HepG2 (cell line): ENCODE measurements around the gene STMN3. TPM values are rescaled to one million over a fixed set of nuclear protein-coding genes. Genes with fewer than 3 reads are reported as not detected.

Experiments used
- BCL6 ChIP-seq: IDR thresholded peaks from 2 replicates; pipeline ENCODE4 v1.6.1; 2016; ENCODE audit warnings: missing genetic modification reagents, missing compliant biosample characterization
- BRD4 ChIP-seq: sonication (generic); formaldehyde crosslinking; IDR thresholded peaks from 2 replicates; pipeline ENCODE4 v1.4.0; 2020; ENCODE audit warnings: missing genetic modification reagents
- DNMT3B ChIP-seq: conservative IDR thresholded peaks from 2 replicates; pipeline ENCODE4 v1.6.1; 2016; ENCODE audit warnings: missing biosample characterization, control low read depth
- ISL2 ChIP-seq: sonication (generic); formaldehyde crosslinking; IDR thresholded peaks from 2 replicates; pipeline ENCODE4 v1.5.0; 2020; ENCODE audit warnings: missing genetic modification reagents
- MBNL3 ChIP-seq: fragments of 250-450 bp; sonication (Bioruptor Pico); conservative IDR thresholded peaks from 2 replicates; pipeline ENCODE4 v1.8.0; 2022; ENCODE audit warnings: mild to moderate bottlenecking, inconsistent platforms
- NFE2L1 ChIP-seq: sonication (generic); formaldehyde crosslinking; IDR thresholded peaks from 2 replicates; pipeline ENCODE4 v1.4.0; 2020; ENCODE audit warnings: missing genetic modification reagents, mild to moderate bottlenecking, borderline replicate concordance
- NKX3-1 ChIP-seq: sonication (generic); formaldehyde crosslinking; IDR thresholded peaks from 2 replicates; pipeline ENCODE4 v1.5.0; 2020; ENCODE audit warnings: missing genetic modification reagents
- RXRB ChIP-seq: IDR thresholded peaks from 2 replicates; pipeline ENCODE4 v1.6.1; 2016; ENCODE audit warnings: borderline replicate concordance, missing genetic modification reagents, missing compliant biosample characterization
- ZBTB39 ChIP-seq: sonication (generic); formaldehyde crosslinking; IDR thresholded peaks from 2 replicates; pipeline ENCODE4 v1.5.0; 2020; ENCODE audit warnings: missing genetic modification reagents
- ZKSCAN1 ChIP-seq: fragments of 150-350 bp; IDR thresholded peaks from 2 replicates; pipeline ENCODE4 v1.6.1; 2014; ENCODE audit warnings: low read length
- ZNF142 ChIP-seq: sonication (generic); formaldehyde crosslinking; IDR thresholded peaks from 2 replicates; pipeline ENCODE4 v1.4.0; 2020; ENCODE audit warnings: missing genetic modification reagents
- ZNF205 ChIP-seq: IDR thresholded peaks from 2 replicates; pipeline ENCODE4 v1.6.1; 2018; ENCODE audit warnings: missing biosample characterization, missing genetic modification reagents
- ZNF281 ChIP-seq: sonication (generic); formaldehyde crosslinking; IDR thresholded peaks from 2 replicates; pipeline ENCODE4 v1.4.0; 2020; ENCODE audit warnings: missing genetic modification reagents, borderline replicate concordance
- ZNF569 ChIP-seq: sonication (generic); formaldehyde crosslinking; IDR thresholded peaks from 2 replicates; pipeline ENCODE4 v1.5.0; 2020; ENCODE audit warnings: mild to moderate bottlenecking, missing genetic modification reagents, moderate library complexity, borderline replicate concordance
- ZNF605 ChIP-seq: sonication (generic); formaldehyde crosslinking; IDR thresholded peaks from 2 replicates; pipeline ENCODE4 v1.8.0; 2022; ENCODE audit warnings: mild to moderate bottlenecking, missing genetic modification reagents
- ZNF639 ChIP-seq: conservative IDR thresholded peaks from 2 replicates; pipeline ENCODE4 v1.6.1; 2018; ENCODE audit warnings: missing genetic modification reagents
- ZNF777 ChIP-seq: sonication (generic); formaldehyde crosslinking; IDR thresholded peaks from 2 replicates; pipeline ENCODE4 v1.4.0; 2020; ENCODE audit warnings: missing genetic modification reagents
- polyA plus RNA-seq, 8 experiments: library from polyadenylated mRNA; depleted of rRNA in 3 of 8; stranded (reverse) in 7 of 8; unstranded in 1 of 8; fragments of >200 nt; fragmentation: Illumina TruSeq in 4 of 8; extraction: Trizol in 4 of 8; gene quantifications; 2 replicates each; pipeline versions ENCODE4 v1.2.1 to v1.2.3, GENCODE V29; 2011 to 2016; ENCODE audit warnings: low read depth in 4 of 8, missing spikeins in 1 of 8, mixed read lengths in 1 of 8; ENCODE audit not compliant: insufficient read depth in 1 of 8
- total RNA-seq, 5 experiments: library from RNA; depleted of rRNA; stranded (reverse); fragments of >200 nt; fragmentation: Illumina TruSeq; extraction: Trizol; gene quantifications; 2 replicates each; pipeline ENCODE4 v1.2.3, GENCODE V29; 2016; ENCODE audit warnings: low read depth in 1 of 5

The STMN3 gene
- total and polyA plus RNA-seq, 2 of the 13 experiments (the other 11 are each of a cell fraction or from before 2014, with no cell fraction given), result 21.0 to 48.3 TPM

GRCh38 chr20:63652192-63652980 lies 838 bp downstream of the STMN3 start (continued):
- TF ChIP-seq ZNF142 (CRISPR knock-in tag), result peak; percentile 78; the same call in 1 of the 2 replicates
- TF ChIP-seq ISL2 (CRISPR knock-in tag), result peak; percentile 21
- TF ChIP-seq ZKSCAN1, result no peak
- peak; percentile 82 for TF ChIP-seq NKX3-1 (CRISPR knock-in tag)
- peak; percentile 29; the same call in 1 of the 2 replicates for TF ChIP-seq ZBTB39 (CRISPR knock-in tag)
- peak; percentile 96 for TF ChIP-seq ZNF281 (CRISPR knock-in tag)
- TF ChIP-seq MBNL3, result no peak
- TF ChIP-seq ZNF777 (CRISPR knock-in tag), result peak; percentile 86
- TF ChIP-seq BRD4 (CRISPR knock-in tag), result 0 out of 2 replicates have a peak, but pooled peaks have one; percentile 26
- TF ChIP-seq ZNF605, result peak; percentile 74; the same call in 1 of the 2 replicates
- 0 out of 2 replicates have a peak, but pooled peaks have one; percentile 12 for TF ChIP-seq ZNF569
- TF ChIP-seq RXRB, result no peak
- TF ChIP-seq ZNF639, result peak; percentile 33; the same call in 1 of the 2 replicates
- no peak for TF ChIP-seq DNMT3B (CRISPR knock-in tag)
- 0 out of 2 replicates have a peak, but pooled peaks have one; percentile 19 for TF ChIP-seq NFE2L1 (CRISPR knock-in tag)
- 0 out of 2 replicates have a peak, but pooled peaks have one; percentile 30 for TF ChIP-seq ZNF205 (CRISPR knock-in tag)
- peak; percentile 24; the same call in 1 of the 2 replicates for TF ChIP-seq BCL6 (CRISPR knock-in tag)
